HEK293 (cell line): ENCODE data around the gene TSPAN3.

Experiments
- CTCF ChIA-PET: fragments of 350-600 bp; formaldehyde crosslinking; extraction: SDS; loops from one replicate; lab custom pipeline; 2021; ENCODE audit warnings: antibody characterized with exemption; lab: Yijun Ruan, JAX
- POLR2A ChIA-PET: fragments of 300-600 bp; formaldehyde crosslinking; extraction: SDS; loops from one replicate; lab custom pipeline; 2020; ENCODE audit warnings: antibody characterized with exemption, inconsistent platforms; lab: Yijun Ruan, JAX
- H3K27ac ChIP-seq: fragments of 200-500 bp; sonication (Bioruptor generic); 2 replicates; pipeline ENCODE4 v1.5.1; 2014; ENCODE audit warnings: low read depth, low read length, control low read depth, inconsistent platforms; ENCODE audit errors: extremely low read depth
- H3K36me3 ChIP-seq, 2 experiments: fragments of 200-500 bp in 1 of 2; sonication (Bioruptor generic) in 1 of 2; 1 replicate in 1 of 2; 2 replicates in 1 of 2; pipeline ENCODE4 v1.5.1; 2014 to 2017; ENCODE audit warnings: inconsistent platforms in 2 of 2, low read length in 2 of 2; ENCODE audit not compliant: control insufficient read depth in 2 of 2, insufficient read depth in 1 of 2
- H3K4me1 ChIP-seq: fragments of 200-500 bp; sonication (Bioruptor generic); 2 replicates; pipeline ENCODE4 v1.5.1; 2014; ENCODE audit warnings: mild to moderate bottlenecking, low read length, inconsistent platforms; ENCODE audit not compliant: control insufficient read depth, insufficient read depth
- H3K4me3 ChIP-seq: 2 replicates; pipeline ENCODE4 v1.5.1; 2011; ENCODE audit warnings: low read depth, mild to moderate bottlenecking, control low read depth, low read length, moderate library complexity
- H3K9me3 ChIP-seq: fragments of 200-500 bp; sonication (Bioruptor generic); 2 replicates; pipeline ENCODE4 v1.5.1; 2014; ENCODE audit warnings: low read depth, low read length, inconsistent platforms; ENCODE audit not compliant: control insufficient read depth, insufficient read depth
- FEZF1 ChIP-seq: fragments of 450-650 bp; formaldehyde crosslinking; IDR thresholded peaks from 2 replicates; pipeline ENCODE4 v1.5.1; 2016; ENCODE audit warnings: missing biosample characterization, missing genetic modification characterization
- ZNF175 ChIP-seq: fragments of 450-650 bp; formaldehyde crosslinking; IDR thresholded peaks from 2 replicates; pipeline ENCODE4 v1.5.1; 2016; ENCODE audit warnings: missing biosample characterization, missing genetic modification characterization
- ZNF18 ChIP-seq: fragments of 450-650 bp; formaldehyde crosslinking; IDR thresholded peaks from 2 replicates; pipeline ENCODE4 v1.5.1; 2016; ENCODE audit warnings: missing biosample characterization, missing genetic modification characterization
- ZNF184 ChIP-seq: fragments of 450-650 bp; IDR thresholded peaks from 2 replicates; pipeline ENCODE4 v1.5.1; 2018; ENCODE audit warnings: missing biosample characterization, mild to moderate bottlenecking, missing genetic modification characterization
- ZNF211 ChIP-seq: fragments of 450-650 bp; formaldehyde crosslinking; IDR thresholded peaks from 2 replicates; pipeline ENCODE4 v1.5.1; 2016; ENCODE audit warnings: low read depth, missing biosample characterization, missing genetic modification characterization
- ZNF214 ChIP-seq: fragments of 450-650 bp; formaldehyde crosslinking; IDR thresholded peaks from 2 replicates; pipeline ENCODE4 v1.5.1; 2017; ENCODE audit warnings: missing biosample characterization, mild to moderate bottlenecking, missing genetic modification characterization, borderline replicate concordance
- ZNF26 ChIP-seq: fragments of 450-650 bp; formaldehyde crosslinking; IDR thresholded peaks from 2 replicates; pipeline ENCODE4 v1.5.1; 2016; ENCODE audit warnings: missing biosample characterization, missing genetic modification characterization
- ZNF544 ChIP-seq: fragments of 450-650 bp; formaldehyde crosslinking; IDR thresholded peaks from 2 replicates; pipeline ENCODE4 v1.5.0; 2017; ENCODE audit warnings: missing biosample characterization, missing genetic modification characterization
- ZNF548 ChIP-seq: fragments of 450-650 bp; formaldehyde crosslinking; IDR thresholded peaks from 2 replicates; pipeline ENCODE4 v1.5.1; 2016; ENCODE audit warnings: missing biosample characterization, missing genetic modification characterization
- ZNF639 ChIP-seq: fragments of 450-650 bp; formaldehyde crosslinking; IDR thresholded peaks from 2 replicates; pipeline ENCODE4 v1.5.1; 2016; ENCODE audit warnings: missing biosample characterization, missing genetic modification characterization
- ZNF776 ChIP-seq: fragments of 450-650 bp; formaldehyde crosslinking; IDR thresholded peaks from 2 replicates; pipeline ENCODE4 v1.5.0; 2017; ENCODE audit warnings: missing biosample characterization, missing genetic modification characterization, borderline replicate concordance
- TF ChIP-seq, protein P1 (sequence below): fragments of 450-650 bp; formaldehyde crosslinking; IDR thresholded peaks from 2 replicates; pipeline ENCODE4 v1.5.1; 2016; ENCODE audit warnings: missing biosample characterization, missing genetic modification characterization, low read depth
- TF ChIP-seq, protein P2 (sequence below): fragments of 450-650 bp; formaldehyde crosslinking; IDR thresholded peaks from 2 replicates; pipeline ENCODE4 v1.5.1; 2016; ENCODE audit warnings: missing biosample characterization, missing genetic modification characterization

Gene TSPAN3

GRCh38 chr15:77021088-77021481 is 49.8 kb downstream of the TSPAN3 start (continued):
- TF ChIP-seq ZNF18 (tag by site-specific recombination) (no peak), ZNF26 (tag by site-specific recombination) (no peak), FEZF1 (tag by site-specific recombination) (no peak), ZNF175 (tag by site-specific recombination) (no peak), ZNF211 (no peak)
- TF ChIP-seq, protein P1, sequence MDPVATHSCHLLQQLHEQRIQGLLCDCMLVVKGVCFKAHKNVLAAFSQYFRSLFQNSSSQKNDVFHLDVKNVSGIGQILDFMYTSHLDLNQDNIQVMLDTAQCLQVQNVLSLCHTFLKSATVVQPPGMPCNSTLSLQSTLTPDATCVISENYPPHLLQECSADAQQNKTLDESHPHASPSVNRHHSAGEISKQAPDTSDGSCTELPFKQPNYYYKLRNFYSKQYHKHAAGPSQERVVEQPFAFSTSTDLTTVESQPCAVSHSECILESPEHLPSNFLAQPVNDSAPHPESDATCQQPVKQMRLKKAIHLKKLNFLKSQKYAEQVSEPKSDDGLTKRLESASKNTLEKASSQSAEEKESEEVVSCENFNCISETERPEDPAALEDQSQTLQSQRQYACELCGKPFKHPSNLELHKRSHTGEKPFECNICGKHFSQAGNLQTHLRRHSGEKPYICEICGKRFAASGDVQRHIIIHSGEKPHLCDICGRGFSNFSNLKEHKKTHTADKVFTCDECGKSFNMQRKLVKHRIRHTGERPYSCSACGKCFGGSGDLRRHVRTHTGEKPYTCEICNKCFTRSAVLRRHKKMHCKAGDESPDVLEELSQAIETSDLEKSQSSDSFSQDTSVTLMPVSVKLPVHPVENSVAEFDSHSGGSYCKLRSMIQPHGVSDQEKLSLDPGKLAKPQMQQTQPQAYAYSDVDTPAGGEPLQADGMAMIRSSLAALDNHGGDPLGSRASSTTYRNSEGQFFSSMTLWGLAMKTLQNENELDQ, result no peak

DNA sequence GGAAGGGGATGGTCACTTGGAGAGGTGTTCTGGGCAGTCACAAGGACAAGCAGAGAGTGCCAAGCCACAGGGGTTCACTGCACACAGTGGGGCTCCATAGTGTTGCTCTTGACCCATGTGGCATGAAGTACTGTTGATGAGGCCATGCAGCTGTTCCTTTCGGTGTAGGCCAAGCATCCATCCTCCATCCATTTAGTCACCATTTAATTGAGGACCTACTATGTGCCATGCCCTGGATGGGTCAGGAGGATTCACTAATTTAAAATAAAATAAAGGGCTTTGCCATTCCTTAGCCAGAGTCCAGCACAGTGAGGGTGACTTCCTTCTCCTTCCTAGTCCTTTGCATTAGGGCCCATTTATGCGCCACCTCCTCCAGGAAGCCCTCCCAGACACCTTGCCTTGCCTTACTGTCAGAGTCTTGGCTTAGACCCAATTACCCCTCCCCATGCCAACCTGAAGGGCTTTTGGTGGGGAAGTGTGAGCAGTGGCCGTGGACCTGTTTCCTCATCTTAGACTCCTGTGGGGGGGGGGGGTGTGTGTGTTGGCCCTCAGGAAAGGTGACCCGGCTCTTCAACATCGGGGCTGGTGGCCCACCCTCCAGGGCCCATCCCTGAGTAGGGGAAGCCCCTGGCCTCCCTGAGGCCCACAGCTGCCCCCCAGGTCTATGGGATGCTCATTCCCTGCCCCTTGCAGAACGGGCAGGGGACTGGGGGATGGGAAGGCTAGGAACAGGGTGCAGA is 50.4 kb downstream of the TSPAN3 start:
- no peaks in the 10 kb centered on the region for H3K4me1 ChIP-seq
- H3K4me3 ChIP-seq, result no peak overlapping the region
- POLR2A ChIA-PET, result no interaction called here
- CTCF ChIA-PET, result interaction anchor here (0.7 to 1.1 kb wide), 2 partner anchors 523 to 882 kb away, joined by 3 read pairs; no protein-coding TSS in a partner anchor
- H3K9me3 ChIP-seq, result no peaks in the 10 kb centered on the region
- TF ChIP-seq ZNF548 (tag by site-specific recombination) (no peak), ZNF184 (tag by site-specific recombination) (no peak), ZNF639 (tag by site-specific recombination) (no peak), ZNF544 (no peak), ZNF214 (tag by site-specific recombination) (no peak), ZNF776 (tag by site-specific recombination) (no peak)
- TF ChIP-seq, protein P2, sequence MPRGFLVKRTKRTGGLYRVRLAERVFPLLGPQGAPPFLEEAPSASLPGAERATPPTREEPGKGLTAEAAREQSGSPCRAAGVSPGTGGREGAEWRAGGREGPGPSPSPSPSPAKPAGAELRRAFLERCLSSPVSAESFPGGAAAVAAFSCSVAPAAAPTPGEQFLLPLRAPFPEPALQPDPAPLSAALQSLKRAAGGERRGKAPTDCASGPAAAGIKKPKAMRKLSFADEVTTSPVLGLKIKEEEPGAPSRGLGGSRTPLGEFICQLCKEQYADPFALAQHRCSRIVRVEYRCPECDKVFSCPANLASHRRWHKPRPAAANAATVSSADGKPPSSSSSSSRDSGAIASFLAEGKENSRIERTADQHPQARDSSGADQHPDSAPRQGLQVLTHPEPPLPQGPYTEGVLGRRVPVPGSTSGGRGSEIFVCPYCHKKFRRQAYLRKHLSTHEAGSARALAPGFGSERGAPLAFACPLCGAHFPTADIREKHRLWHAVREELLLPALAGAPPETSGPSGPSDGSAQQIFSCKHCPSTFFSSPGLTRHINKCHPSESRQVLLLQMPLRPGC (tag by site-specific recombination), result no peak
- H3K27ac ChIP-seq, result no peak overlapping the region
- H3K36me3 ChIP-seq, result no peaks in the 10 kb centered on the region
